Right atrium auricular region (tissue), 2 donors: Measurements from ENCODE around the gene GFPT1. TPM values are rescaled to one million over a fixed set of nuclear protein-coding genes. Genes with fewer than 3 reads are reported as not detected.
A peak's percentile ranks its signal among the peaks of the same experiment; 100 is the strongest.

Experiments
- DNase-seq: peaks from one replicate; pipeline ENCODE4 v3.0.0-alpha.2; 2019; ENCODE audit warnings: low spot score
- H3K27ac ChIP-seq, 2 donors: fragments of 200-600 bp; sonication (generic); 1 replicate in 1 of 2; 2 replicates in 1 of 2; pipeline ENCODE4 v1.5.1; 2016 to 2019
- H3K27me3 ChIP-seq, 2 donors: fragments of 200-600 bp; sonication (generic); one replicate each; pipeline versions ENCODE4 v1.5.1 to v1.6.0; 2017 to 2019
- H3K36me3 ChIP-seq: fragments of 200-600 bp; sonication (generic); one replicate; pipeline ENCODE4 v1.5.1; 2016
- H3K4me1 ChIP-seq, 2 donors: fragments of 200-600 bp; sonication (generic); one replicate each; pipeline versions ENCODE4 v1.5.1 to v1.6.0; 2017 to 2019
- H3K4me3 ChIP-seq, 2 donors: fragments of 200-600 bp; sonication (generic); 1 replicate in 1 of 2; 2 replicates in 1 of 2; pipeline ENCODE4 v1.5.1; 2017 to 2019; ENCODE audit warnings: mild to moderate bottlenecking in 1 of 2, moderate library complexity in 1 of 2
- H3K9me3 ChIP-seq, 2 donors: fragments of 200-600 bp; sonication (generic); one replicate each; pipeline ENCODE4 v1.5.1; 2019
- CTCF ChIP-seq, 2 donors: fragments of 200-600 bp; sonication (generic); IDR thresholded peaks; one replicate each; pipeline ENCODE4 v1.5.1; 2019; ENCODE audit warnings: antibody characterized with exemption in 2 of 2
- total RNA-seq, 2 donors: library from RNA; depleted of rRNA; stranded (reverse); fragments of >200 nt; gene quantifications; one replicate each; pipeline ENCODE4 v1.1.0, GENCODE V29; 2016

Gene GFPT1
- total RNA-seq, 2 donors from 2014 or later: 26.7 to 39.7 TPM

- Histone ChIP-seq H3K27ac (peak overlapping the region; percentile 77 to 87), H3K27me3 (no peaks in the 10 kb centered on the region), H3K4me3 (peak overlapping the region in 1 of 2 donors; percentile 56), H3K36me3 (no peaks in the 10 kb centered on the region), H3K9me3 (peaks cover 0 to 8% of the 10 kb centered on the region in 2 donors), H3K4me1 (peaks cover 0 to 50% of the 10 kb centered on the region in 2 donors)
- no peak for DNase-seq
- TF ChIP-seq CTCF (IDR thresholded peaks at IDR 0.05): no peak
Observed at GRCh38 chr2:69307579-69308064, 79.4 kb downstream of the GFPT1 start.

GRCh38 chr2:69306822-69307578, 80.0 kb downstream of the GFPT1 start:
- peak overlapping the region; percentile 40 to 56 for H3K4me3 ChIP-seq
- no peaks in the 10 kb centered on the region for H3K27me3 ChIP-seq
- peak overlapping the region; percentile 77 to 87 for H3K27ac ChIP-seq
- TF ChIP-seq CTCF (IDR thresholded peaks at IDR 0.05): peak; percentile 80 to 88
- H3K9me3 ChIP-seq: peaks cover 0 to 7% of the 10 kb centered on the region in 2 donors
- H3K36me3 ChIP-seq: no peaks in the 10 kb centered on the region
- peak; percentile 92 for DNase-seq
- peaks cover 0 to 50% of the 10 kb centered on the region in 2 donors for H3K4me1 ChIP-seq

- H3K36me3 ChIP-seq: no peaks in the 10 kb centered on the region
- TF ChIP-seq CTCF (IDR thresholded peaks at IDR 0.05): no peak
- no peaks in the 10 kb centered on the region for H3K27me3 ChIP-seq
- peak overlapping the region; percentile 40 to 56 for H3K4me3 ChIP-seq
- peak overlapping the region; percentile 77 to 87 for H3K27ac ChIP-seq
- peaks cover 0 to 7% of the 10 kb centered on the region in 2 donors for H3K9me3 ChIP-seq
- no peak for DNase-seq
- H3K4me1 ChIP-seq: peaks cover 0 to 50% of the 10 kb centered on the region in 2 donors
Observed at GRCh38 chr2:69306393-69306821, 80.6 kb downstream of the GFPT1 start.

- Histone ChIP-seq H3K27ac (peak overlapping the region; percentile 77 to 87), H3K4me1 (peaks cover 0 to 49% of the 10 kb centered on the region in 2 donors), H3K27me3 (no peaks in the 10 kb centered on the region), H3K9me3 (peaks cover 0 to 7% of the 10 kb centered on the region in 2 donors), H3K4me3 (peak overlapping the region in 1 of 2 donors; percentile 56), H3K36me3 (no peaks in the 10 kb centered on the region)
- no peak for TF ChIP-seq CTCF (IDR thresholded peaks at IDR 0.05)
- no peak for DNase-seq
Observed at GRCh38 chr2:69305712-69306392, 81.2 kb downstream of the GFPT1 start.

- TF ChIP-seq CTCF (IDR thresholded peaks at IDR 0.05): no peak
- DNase-seq: no peak
- no peaks in the 10 kb centered on the region for H3K27me3 ChIP-seq
- H3K4me3 ChIP-seq: no peak overlapping the region
- peaks cover 0 to 42% of the 10 kb centered on the region in 2 donors for H3K4me1 ChIP-seq
- no peak overlapping the region for H3K27ac ChIP-seq
- peaks cover 0 to 7% of the 10 kb centered on the region in 2 donors for H3K9me3 ChIP-seq
- H3K36me3 ChIP-seq: no peaks in the 10 kb centered on the region
Observed at GRCh38 chr2:69305166-69305565, 81.9 kb downstream of the GFPT1 start.
